ENCODE measurements around the gene RGS6.
"Not testable (repeated sequence)": the region's sequence is repeated elsewhere in the genome, so short reads cannot be mapped to it uniquely, and the experiment has no call there.

RGS6 gene

DNA sequence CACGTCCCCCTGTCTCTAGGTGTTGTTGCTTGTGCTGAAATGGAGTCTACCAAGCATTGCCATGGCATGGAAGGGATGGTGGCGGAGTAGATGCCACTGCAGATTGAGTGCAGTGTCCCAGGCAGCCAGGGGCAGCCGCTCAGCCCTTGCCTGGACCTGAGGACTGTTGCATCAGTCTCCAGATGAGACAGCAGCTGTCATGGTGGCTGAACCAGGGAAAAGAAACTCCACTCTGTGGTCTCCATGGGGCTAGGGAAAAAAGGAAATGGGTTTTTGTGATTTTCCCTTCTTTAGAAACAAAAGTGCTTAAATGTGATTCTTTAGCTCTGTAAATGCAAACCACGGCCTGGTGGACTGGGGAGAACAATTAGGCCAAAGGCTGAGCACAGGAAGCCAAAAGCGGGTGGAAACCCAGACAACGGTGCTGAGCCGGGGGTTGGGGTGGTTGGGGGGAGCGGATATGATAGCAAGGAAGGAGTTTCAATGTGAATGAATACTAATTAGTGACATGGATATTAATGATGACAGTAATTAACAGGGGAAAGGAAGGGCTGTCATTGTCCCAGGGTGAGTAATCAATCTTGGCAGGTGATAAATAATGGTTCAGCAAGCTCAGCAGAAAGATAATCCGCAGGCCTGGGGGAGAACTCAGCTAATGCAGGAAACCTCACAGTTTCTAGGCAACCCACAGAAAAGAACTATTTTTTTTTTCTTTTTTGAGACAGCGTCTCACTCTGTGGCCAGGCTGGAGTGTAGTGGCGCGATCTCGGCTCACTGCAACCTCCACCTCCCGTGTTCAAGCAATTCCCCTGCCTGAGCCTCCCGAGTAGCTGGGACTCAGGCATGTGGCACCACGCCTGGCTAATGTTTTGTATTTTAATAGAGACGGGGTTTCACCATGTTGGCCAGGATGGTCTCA is 519.1 kb downstream of the RGS6 start:
- no peak for DNase-seq (ENCODE audit: low read depth in 2 of 2)

DNA sequence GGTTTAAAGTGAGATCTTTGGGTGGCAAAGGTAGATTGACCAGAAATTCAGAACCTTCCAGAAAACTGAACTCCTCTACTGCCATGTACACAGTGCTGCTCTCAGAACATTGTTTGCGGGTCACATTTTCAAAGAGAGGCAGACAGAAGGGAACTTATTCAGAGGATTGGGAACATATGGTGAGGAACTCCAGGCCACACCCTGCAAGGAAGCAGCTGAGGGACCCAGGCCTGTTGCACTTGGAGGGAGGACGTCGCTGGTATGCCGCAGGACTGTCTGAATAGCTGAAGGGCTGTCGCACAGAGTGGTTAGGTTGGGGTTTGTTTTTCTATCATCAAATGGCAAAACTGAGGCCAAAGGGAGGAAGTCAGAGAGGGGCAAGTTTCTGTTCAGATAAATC is 520.5 kb downstream of the RGS6 start:
- no peak for DNase-seq (ENCODE audit: low read depth in 2 of 2)

DNA sequence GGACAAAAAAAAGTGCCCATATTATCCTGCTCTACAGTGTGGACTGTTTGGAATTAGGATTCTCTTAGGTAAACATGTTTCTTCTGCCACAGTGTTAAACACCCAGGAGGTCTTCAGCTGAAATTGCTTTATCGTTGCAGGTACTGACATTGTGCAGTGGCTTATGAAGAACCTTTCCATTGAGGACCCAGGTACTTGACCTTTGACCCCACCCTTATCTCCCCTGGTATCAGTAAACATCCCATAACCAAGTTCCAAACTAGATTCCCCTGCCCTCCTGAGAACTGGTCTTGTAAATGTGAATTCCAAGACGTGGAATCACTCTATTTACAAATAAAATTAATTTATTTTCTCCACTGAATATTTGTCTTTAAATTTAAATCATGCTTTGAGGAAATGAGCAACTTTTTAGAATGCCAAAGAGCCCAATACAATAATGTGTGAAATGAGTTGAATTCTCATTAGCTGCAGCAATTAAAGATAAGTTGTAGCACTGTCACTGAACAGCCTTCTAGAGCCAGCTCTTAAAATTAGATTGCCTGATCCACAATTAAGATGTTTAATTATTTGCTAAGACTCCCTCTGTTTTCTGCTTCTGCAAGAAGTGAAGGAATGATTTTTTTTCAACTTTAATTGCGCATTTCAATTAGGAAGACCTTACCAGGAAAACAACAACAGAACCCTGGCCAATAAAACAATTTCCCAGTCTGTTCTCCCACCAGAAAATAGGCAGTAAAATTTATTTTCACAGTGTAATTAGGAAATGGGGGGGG is 522.3 kb downstream of the RGS6 start:
- DNase-seq (ENCODE audit: low read depth in 2 of 2), result no peak

DNA sequence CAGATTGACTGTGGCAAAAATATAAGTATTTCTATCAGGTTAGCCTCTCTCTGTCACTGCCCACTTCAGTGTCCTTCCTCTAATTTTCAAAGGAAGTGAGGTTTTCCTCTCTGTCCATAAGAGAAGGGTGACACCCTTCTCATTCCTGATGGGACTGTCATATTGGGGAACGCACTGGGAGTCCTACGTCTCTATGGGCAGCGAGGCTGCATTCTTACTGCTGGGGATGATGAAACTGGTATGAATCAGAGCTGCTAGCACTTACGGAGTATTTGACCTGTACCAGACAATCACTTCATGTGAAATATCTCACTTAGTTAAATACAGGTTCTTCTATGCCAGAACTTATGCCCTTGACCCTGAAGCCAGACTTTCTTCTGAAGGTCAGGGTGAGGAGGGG is 525.4 kb downstream of the RGS6 start:
- DNase-seq (ENCODE audit: low read depth in 2 of 2), result no peak

DNA sequence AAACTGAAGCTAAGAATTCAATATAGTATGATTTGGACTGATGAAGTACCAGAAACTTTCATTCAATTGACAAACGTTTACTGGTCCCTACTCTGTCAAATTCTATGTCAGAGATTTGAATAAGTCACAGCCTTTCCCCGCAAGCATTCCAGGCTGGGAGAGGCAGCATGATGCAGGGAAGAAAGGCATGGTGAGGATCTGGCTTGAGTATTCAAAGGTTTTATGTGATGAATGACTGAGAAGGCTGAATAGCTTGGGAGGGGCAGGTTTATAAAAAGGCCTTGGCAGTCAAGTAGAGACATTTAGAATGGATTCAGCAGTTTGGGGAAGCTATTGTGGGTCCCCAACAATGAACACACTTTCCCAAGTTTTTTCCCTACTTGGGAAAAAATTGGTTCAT is 529.8 kb downstream of the RGS6 start:
- no peak for DNase-seq (ENCODE audit: low read depth in 2 of 2)

DNA sequence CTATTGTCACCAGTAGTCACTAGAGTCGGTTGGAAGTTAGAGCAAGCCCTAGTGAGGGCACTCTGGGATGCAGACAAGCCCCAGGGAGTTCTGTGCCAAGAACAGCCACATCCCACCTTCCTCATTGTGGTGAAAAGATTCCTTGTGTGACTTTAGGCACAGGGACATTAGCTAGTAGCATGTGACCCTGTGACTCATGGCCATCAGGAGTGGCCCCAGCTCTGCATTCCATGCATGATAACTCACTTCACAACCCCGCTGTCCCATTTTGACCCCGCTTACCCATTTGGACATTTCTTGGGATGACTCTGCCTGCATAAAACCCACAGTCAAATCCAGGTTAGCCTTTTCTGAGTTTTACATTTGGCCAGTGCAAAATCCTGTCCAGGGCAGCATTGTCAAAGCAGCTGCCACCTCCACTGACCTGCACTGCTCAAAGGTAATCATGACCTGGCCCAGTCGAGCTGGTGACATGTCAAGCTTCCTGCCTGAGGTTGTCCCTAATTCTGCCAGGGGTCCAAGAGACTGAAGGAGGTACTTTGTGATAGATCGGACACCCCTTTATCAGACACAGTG is 531.1 kb downstream of the RGS6 start:
- DNase-seq (ENCODE audit: low read depth in 2 of 2), result no peak

DNA sequence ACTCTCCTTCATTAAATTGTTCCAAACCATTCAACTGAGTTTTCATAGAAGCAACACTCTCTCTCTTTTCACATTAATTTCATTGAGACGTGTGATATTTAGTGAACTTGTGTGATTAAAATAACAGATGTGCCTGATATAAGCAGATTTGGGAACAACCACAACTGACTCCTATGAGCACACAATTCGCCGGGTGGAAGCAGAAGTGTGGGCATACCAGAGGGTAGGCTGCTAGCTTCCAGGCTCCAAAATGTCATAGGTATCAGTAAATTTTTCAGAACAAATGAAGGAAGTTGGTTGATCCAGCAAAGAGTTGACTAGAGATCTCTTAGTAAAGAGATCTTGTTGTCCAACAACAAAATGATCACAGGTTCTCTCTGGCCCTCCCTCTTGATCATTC is 532.0 kb downstream of the RGS6 start:
- no peak for DNase-seq (ENCODE audit: low read depth in 2 of 2)

DNA sequence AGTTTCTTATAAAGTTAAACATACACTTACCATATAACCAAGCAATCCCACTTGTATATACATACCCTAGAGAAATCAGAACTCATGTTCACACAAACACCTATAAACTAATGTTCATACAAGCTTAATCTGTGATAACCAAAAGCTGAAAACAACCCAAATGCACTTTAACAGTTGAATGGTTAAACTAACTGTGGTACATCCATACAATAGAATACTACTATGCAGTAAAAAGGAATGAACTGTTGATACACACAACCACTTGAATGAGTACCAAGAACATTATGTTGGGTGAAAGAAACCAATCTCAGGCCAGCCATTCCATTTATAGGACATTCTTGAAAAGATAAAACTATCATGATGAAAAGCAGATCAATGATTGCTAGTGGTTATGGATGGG is 534.1 kb downstream of the RGS6 start:
- DNase-seq (ENCODE audit: low read depth in 2 of 2), result no peak

DNA sequence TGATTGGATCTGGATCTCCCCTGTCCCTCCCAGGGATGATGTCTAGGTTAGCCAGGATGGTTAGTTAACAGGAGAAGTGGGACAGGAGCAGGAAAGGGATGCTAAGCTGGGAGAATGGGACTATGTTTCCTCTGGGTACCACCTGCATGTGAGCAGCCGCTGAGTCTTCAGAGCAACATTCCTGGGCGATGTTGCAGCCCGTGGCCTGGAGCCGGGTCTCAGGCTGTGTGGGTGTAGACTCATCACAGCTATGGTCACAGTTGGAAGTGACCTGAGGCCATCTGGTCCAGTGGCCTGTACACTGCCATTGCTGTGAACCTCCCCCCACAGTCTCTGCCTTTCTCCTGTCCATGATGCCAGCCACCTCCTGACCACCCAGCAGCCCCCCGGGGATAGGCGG is 539.1 kb downstream of the RGS6 start:
- no peak for DNase-seq (ENCODE audit: low read depth in 2 of 2)

DNA sequence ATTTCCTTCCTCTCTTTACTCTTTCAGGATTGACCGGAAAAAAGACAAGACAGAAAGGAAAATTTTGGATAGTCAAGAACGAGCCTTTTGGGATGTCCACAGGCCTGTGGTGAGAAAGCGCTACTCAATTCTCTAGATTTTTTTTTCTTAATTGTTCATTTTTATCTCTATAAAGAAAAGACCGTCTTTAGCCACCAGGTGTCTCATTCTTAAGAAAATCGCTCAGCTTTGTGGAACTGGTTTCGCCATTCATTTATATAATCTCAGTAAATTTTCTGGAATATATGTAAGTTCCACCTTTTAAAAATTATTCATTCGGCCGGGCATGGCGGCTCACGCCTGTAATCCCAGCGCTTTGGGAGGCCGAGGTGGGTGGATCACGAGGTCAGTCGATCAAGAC is 540.6 kb downstream of the RGS6 start:
- no peak for DNase-seq (ENCODE audit: low read depth in 2 of 2)

DNA sequence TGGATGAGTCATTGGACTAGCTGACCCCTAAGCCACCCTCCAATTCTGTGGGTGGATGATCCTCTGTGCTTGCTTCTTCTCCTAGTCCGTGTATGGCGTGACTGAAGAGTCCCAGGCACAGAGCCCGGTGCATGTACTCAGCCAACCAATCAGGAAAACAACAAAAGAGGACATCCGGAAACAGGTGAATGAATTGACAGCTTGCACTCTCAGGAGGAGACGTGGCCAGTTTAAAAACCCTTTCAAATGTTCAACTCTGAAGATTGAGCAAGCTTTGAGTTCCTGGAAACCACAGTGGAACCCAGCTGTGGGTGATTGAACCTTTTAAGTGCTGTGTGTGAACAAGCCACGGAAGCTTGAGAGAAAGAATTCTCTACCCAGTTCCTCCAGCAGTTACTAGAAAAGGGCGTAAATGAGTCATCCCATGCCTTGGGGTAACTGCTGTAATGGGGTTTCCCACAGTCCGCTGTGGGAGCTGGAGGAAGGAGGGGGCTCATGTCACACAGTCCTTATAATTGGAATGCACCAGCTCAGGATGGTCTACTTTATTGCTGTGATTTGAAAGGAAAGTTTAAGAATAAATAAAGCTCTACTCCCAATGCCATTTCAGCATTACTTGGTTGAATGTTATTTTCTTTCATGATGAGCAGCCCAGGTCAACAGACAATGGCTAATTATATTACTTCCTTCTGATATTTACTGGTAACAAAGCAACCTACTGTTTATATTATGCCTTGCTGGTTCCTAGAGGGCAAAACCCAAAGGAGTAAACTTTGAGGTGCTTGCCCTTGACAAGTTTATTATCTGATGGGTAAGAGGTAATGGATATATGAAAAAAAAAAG is 544.6 kb downstream of the RGS6 start:
- peak; percentile 8 to 13 for DNase-seq (ENCODE audit: low read depth in 2 of 2)

DNA sequence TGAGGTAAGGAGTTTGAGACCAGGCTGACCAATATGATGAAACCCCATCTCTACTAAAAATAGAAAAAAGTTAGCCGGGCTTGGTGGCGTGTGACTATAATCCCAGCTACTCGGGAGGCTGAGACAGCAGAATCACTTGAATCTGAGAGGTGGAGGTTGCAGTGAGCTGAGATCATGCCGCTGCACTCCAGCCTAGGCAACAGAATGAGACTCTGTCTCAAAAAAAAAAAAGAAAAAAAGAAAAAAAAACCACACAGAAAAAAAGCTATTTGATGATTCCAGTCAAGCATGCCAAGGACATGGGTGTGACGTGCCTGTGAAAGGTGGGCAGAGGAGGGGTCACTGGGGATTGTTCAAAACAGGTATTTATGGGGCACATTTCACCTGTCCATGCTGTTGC is 545.3 kb downstream of the RGS6 start:
- DNase-seq (ENCODE audit: low read depth in 2 of 2), result not testable (repeated sequence)

DNA sequence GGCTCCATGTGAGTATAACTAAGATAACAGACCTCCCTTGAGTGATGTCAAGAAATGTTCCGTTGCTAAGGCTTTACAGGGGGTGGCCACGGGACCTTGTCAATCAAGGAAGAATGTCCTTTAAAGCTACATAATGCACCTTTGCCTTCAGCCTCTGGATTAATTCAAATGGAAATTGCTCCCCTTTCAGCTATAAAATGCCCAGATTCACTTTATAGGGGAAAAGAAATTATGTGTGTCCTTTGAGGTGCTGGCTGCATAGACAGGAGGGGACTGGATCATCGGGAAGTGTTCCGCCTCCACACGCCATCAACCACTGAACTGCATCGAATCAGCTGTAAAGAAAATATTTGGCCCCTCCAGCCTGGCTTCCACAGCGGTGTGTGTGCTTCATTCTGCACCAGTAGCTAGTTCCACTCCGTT is 546.3 kb downstream of the RGS6 start:
- DNase-seq (ENCODE audit: low read depth in 2 of 2), result no peak

DNA sequence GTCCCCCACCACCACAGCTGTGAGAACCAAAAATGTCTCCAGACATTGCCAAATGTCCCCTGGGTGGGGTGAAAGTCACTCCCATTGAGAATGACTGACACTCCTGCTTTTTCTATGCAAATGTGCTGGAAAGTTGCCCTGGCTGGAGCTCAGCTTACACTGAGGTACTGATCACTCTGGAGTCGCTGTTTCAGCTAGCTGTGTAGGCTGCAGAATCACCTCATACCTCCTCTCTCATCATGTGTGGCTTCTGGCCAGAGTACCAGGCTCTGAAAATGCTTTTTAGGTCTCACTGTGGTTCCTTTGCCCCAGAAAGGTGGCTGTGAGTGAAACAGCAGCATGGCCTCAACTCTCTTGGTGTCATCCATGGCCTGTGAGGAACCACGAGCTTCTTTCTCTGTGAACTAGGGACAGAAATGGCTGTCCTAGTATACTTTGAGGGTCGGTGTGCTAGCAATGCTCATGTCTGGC is 547.3 kb downstream of the RGS6 start:
- DNase-seq (ENCODE audit: low read depth in 2 of 2), result no peak

DNA sequence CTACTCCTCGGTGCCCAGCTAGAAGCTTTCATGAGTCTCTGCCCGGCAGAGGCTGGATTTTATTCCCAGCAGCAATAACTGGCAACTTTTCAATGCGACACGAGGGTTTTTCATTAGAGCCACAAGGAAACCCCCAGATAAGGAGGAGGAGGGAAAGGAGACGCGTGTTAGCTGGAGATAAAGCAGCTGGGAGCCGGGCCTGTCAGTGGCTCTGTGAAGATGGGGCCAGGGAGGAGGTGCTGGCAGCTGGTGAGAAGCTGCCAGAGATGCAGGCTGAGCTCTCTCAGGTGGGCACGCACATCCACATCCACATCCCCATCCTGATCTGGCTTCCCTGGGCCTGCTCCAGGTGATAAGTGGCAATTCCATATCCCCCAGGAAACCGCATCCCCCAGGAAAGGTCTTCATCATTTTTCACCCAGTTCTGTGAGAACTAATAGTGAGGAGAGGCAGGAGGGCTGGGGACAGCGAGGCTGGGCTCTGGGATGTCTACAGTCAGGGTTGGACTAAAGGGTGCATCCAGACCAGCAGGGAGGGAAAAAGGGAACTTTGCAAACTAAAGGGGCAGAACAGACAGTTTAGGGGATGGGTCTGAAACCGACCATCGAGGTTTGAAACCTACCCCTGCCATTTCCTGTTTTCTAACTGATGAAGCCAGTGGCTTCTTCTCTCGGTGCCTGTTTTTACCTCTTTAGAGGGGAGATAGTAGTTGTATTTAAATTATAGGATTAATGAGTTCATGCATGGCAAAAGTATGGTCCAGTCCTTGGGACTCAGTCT is 548.4 kb downstream of the RGS6 start:
- no peak for DNase-seq (ENCODE audit: low read depth in 2 of 2)

DNA sequence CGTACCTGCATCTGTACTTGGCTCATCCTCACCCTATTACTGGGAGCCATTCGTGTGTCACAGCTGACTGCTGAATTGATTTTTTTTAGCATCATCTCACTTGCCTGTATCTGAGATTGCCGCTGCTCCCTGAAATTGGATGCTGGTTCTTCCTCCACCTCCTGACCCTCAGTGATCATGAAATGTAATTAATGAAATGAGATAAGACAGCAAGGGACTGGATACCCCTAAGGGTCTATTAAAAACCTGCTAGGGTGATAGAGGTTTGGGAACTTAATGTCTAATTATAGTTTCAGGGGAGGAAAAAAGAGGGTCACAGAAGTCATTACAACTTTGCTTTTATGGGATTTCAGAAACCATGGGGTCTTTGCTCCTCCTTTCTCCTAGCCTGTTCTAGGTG is 551.1 kb downstream of the RGS6 start:
- no peak for DNase-seq (ENCODE audit: low read depth in 2 of 2)

DNA sequence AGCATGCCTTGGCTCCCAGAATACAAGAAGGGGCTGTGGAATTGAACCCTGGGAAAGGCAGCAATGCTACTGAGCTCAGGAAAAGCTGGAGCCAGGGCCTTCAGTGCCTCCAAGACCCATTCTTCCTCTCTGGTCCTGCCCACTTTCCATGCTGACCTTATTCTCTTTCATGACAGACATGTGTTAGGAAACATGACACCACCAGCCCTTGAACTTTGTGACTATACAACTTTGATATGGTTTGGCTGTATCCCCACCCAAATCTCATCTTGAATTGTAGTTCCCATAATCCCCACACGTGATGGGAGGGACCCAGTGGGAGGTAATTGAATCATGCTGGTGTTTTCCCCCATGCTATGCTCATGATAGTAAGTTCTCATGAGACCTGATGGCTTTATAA is 553.5 kb downstream of the RGS6 start:
- no peak for DNase-seq (ENCODE audit: low read depth in 2 of 2)

DNA sequence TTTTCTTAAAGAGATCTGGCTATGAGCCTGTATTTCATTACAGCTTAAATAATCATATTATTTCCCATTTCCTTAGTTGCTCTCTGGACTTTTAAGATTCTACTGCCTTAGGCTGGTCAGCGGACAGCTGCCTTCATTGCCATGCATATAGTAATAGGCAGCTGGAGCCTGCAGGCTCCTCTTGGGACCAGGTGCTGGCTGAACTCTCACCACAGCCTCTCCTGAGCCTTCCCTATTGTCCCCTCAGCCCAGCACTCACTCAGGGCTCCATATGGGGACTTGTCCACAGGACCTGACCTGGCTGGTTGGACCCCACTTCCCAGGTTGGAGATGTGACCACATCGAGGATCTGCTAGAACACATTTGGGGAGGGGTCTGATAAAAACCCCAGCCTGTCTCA is 556.3 kb downstream of the RGS6 start:
- DNase-seq (ENCODE audit: low read depth in 2 of 2), result no peak

DNA sequence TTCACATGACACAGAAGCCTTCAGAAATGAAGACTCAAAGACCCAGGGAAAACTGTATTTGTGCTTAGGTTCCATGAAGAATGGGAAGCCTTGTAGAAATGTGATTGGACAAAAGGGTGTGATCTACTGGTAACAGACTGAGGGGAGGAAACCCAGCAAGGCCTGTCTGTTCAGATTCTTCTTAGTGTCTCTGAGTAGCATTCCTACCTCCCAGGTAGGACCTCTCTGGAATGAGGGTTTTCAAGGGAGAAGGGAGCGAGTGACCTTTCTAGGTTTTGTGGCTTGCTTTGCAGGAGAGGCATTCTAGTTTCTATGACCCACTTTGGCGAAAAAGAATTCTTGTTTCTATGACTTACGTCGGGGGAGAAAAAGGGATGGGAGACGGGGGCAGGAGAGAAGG is 560.0 kb downstream of the RGS6 start:
- no peak for DNase-seq (ENCODE audit: low read depth in 2 of 2)

DNA sequence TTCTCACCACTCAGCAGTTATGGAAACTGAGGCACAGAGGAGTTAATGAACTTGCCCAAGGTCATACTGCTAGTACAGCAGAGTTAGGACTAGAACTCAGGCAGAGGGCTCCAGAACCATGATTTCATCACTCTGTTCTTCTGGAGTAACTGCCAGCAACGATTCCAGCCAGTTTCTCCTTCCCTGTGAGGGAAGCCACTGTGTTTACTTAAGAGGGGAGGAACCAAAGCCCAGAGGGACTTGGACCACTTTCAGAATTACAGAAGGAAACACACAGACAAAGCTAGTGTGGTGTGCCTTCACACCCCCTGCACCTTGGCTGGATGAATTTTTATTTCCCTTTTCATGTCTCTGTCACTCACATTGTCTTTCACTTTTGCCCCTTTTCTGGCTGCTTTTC is 563.4 kb downstream of the RGS6 start:
- DNase-seq (ENCODE audit: low read depth in 2 of 2), result no peak

DNA sequence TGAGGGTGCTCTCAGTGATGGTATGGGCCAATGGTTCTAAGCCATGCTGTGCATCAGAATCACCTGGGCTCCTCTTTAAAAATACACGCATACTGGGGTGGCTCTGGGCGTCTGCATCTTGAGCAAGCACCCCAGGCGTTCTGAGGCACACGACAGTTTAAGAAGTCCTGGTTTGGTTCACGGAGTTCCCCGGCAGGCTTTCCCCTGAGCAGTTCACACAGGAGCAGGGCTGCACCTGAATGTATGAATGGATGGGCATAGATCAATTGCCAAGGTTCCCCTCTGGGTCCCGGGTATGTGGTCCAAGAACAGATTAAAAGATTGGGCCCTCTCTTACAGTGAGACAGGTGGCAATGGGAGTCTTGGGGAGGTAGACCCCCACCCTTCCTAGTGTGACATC is 566.4 kb downstream of the RGS6 start:
- no peak for DNase-seq (ENCODE audit: low read depth in 2 of 2)
